Kidney (tissue), 22 donors: ENCODE measurements around the gene CRNN. TPM values are rescaled to one million over a fixed set of nuclear protein-coding genes. Genes with fewer than 3 reads are reported as not detected.

Experiments
- DNase-seq, 5 donors: peaks; one replicate each; pipeline ENCODE4 v3.0.0-alpha.2; 2013 to 2020
- FAIRE-seq: peaks from 2 replicates; lab custom pipeline; 2012; peaks lifted over from hg19 to GRCh38; lab: Jason Lieb, UNC
- H3K27ac ChIP-seq, 2 donors: one replicate each; pipeline ENCODE4 v1.7.0; 2013; ENCODE audit warnings: low read depth in 2 of 2, low read length in 2 of 2, inconsistent platforms in 1 of 2
- H3K27me3 ChIP-seq: one replicate; pipeline ENCODE4 v1.7.1; 2013; ENCODE audit warnings: low read length, inconsistent platforms; ENCODE audit not compliant: control insufficient read depth, insufficient read depth
- H3K36me3 ChIP-seq, 3 donors: one replicate each; pipeline versions ENCODE4 v1.7.0 to v1.7.1; 2013; ENCODE audit warnings: low read length in 3 of 3, control low read depth in 1 of 3, inconsistent platforms in 1 of 3; ENCODE audit not compliant: insufficient read depth in 3 of 3, control insufficient read depth in 2 of 3
- H3K4me1 ChIP-seq, 3 donors: one replicate each; pipeline versions ENCODE4 v1.7.0 to v1.7.1; 2013; ENCODE audit warnings: low read length in 3 of 3, inconsistent platforms in 1 of 3, low read depth in 1 of 3; ENCODE audit not compliant: control insufficient read depth in 2 of 3, insufficient read depth in 2 of 3
- H3K4me3 ChIP-seq, 3 donors: one replicate each; pipeline versions ENCODE4 v1.7.0 to v1.8.1; 2013; ENCODE audit warnings: low read length in 3 of 3, control low read depth in 1 of 3, inconsistent platforms in 1 of 3
- H3K9ac ChIP-seq, 3 donors: one replicate each; pipeline versions ENCODE4 v1.7.0 to v1.7.1; 2013; ENCODE audit warnings: low read length in 3 of 3, control low read depth in 1 of 3, inconsistent platforms in 1 of 3
- H3K9me3 ChIP-seq, 3 donors: one replicate each; pipeline versions ENCODE4 v1.7.0 to v1.7.1; 2013; ENCODE audit warnings: low read length in 3 of 3, control low read depth in 1 of 3, inconsistent platforms in 1 of 3; ENCODE audit not compliant: control insufficient read depth in 2 of 3, insufficient read depth in 1 of 3
- CTCF ChIP-seq: IDR thresholded peaks from 3 replicates; pipeline ENCODE4 v1.5.1; 2012; ENCODE audit warnings: mild to moderate bottlenecking, moderate library complexity, borderline replicate concordance; ENCODE audit not compliant: insufficient read depth; ENCODE audit errors: extremely low read depth
- intact Hi-C: fragments of 100-400 bp; cut with DNase I; formaldehyde crosslinking; loops from one replicate; pipeline ENCODE4 v1.11.1; 2022
- long read RNA-seq, 10 donors: library from polyadenylated mRNA in 1 of 10; unstranded in 1 of 10; transcript quantifications; one replicate each; pipeline ENCODE4 v2.0.0 and lab custom pipeline, GENCODE V29; 2021 to 2026
- polyA plus RNA-seq: library from polyadenylated mRNA; stranded (reverse); fragments of 350-450 nt; fragmentation: Illumina TruSeq; extraction: RNeasy Lipid Tissue Mini Kit (QIAGEN cat#74804); gene quantifications from one replicate; pipeline ENCODE4 v1.2.3, GENCODE V29; 2014; ENCODE audit warnings: low read depth, low replicate concordance; ENCODE audit not compliant: insufficient read depth
- total RNA-seq: library from RNA; stranded (reverse); fragmentation: NEBNext Ultra II Directional; extraction: Animal tissue kit (Norgen Biotek cat#: 25700); gene quantifications from one replicate; pipeline ENCODE4 v1.2.1, GENCODE V29; 2021
- donor health status: control.
- donor health status: control.
- donor health status: control.
- donor health status: control.
- donor health status: control.
- donor health status: DM: yes; HTN: yes; CAD: no.
- donor health status: Normal renal cell carcinoma (clear cell type).

The CRNN gene
- not detected for total RNA-seq
- not detected for polyA plus RNA-seq
- long read RNA-seq, donor 1, result 0 reads
- long read RNA-seq, donor 2, result 0 reads
- long read RNA-seq, donor 3, result 0 reads
- long read RNA-seq, donor 4, result 0 reads
- long read RNA-seq, donor 5, result 0 reads
- long read RNA-seq, donor 6, result 0 reads
- long read RNA-seq, donor 7, result 0 reads
- long read RNA-seq, donor 8, result 0 reads
- long read RNA-seq, donor 9, result 0 reads
- long read RNA-seq, donor 10, result 0 reads

GRCh38 chr1:152413909-152414308 lies at the start of gene CRNN:
Gene CRNN, minus strand, starts transcription at chr1:152414263. Its CDS starts 2,030 bp downstream, at chr1:152412233.
- Histone ChIP-seq H3K4me1 (peaks cover 0 to 12% (median 2%) of the 10 kb centered on the region in 3 donors), H3K9ac (no peak within 1 kb of the TSS), H3K9me3 (no peaks in the 10 kb centered on the region), H3K4me3 (no peak within 1 kb of the TSS), H3K27me3 (no peaks in the 10 kb centered on the region), H3K36me3 (no peaks in the 10 kb centered on the region), H3K27ac (no peak within 1 kb of the TSS)
- no peak for FAIRE-seq
- intact Hi-C loops, result no loop called here
- no peak for DNase-seq
- no peak for TF ChIP-seq CTCF

GRCh38 chr1:152462636-152463035 lies 48.6 kb upstream of the CRNN start:
- Histone ChIP-seq H3K27ac (no peak overlapping the region), H3K4me3 (no peak overlapping the region)
- FAIRE-seq, result no peak

GRCh38 chr1:152461544-152461943 lies 47.5 kb upstream of the CRNN start:
- FAIRE-seq (peak; percentile 81), DNase-seq (peak in 3 of 5 donors; percentile 31 to 75 (median 58))
- no peaks in the 10 kb centered on the region for H3K4me1 ChIP-seq
- no peaks in the 10 kb centered on the region for H3K9me3 ChIP-seq
- peak; percentile 51 for TF ChIP-seq CTCF
- no peaks in the 10 kb centered on the region for H3K27me3 ChIP-seq
- no peak overlapping the region for H3K4me3 ChIP-seq
- no peaks in the 10 kb centered on the region for H3K36me3 ChIP-seq
- no peak overlapping the region for H3K9ac ChIP-seq
- intact Hi-C loops, result no loop called here
- no peak overlapping the region for H3K27ac ChIP-seq

More at GRCh38 chr1:152462636-152463035, 48.6 kb upstream of the CRNN start:
- Histone ChIP-seq H3K4me1 (no peaks in the 10 kb centered on the region), H3K27me3 (no peaks in the 10 kb centered on the region), H3K36me3 (no peaks in the 10 kb centered on the region), H3K9me3 (no peaks in the 10 kb centered on the region), H3K9ac (no peak overlapping the region)
- TF ChIP-seq CTCF, result no peak
- no peak for DNase-seq
- intact Hi-C loops, result no loop called here
